ENCODE data around the gene KCNIP1.

- TF ChIP-seq CTCF (IDR thresholded peaks at IDR 0.05; ENCODE audit: control extremely low read depth in 1 of 3, insufficient read depth in 1 of 3, low read depth in 1 of 3, low read length in 3 of 3) = no peak
- TF ChIP-seq EP300 (IDR thresholded peaks at IDR 0.05; ENCODE audit: borderline replicate concordance in 1 of 2, low read depth in 2 of 2, low read length in 2 of 2) = no peak
- no peak for TF ChIP-seq POLR2A (IDR thresholded peaks at IDR 0.05; ENCODE audit: control extremely low read depth in 1 of 2, low read depth in 2 of 2, low read length in 2 of 2)
- no peak for TF ChIP-seq SUZ12 (IDR thresholded peaks at IDR 0.05; ENCODE audit: low read length)
- TF ChIP-seq ATF3 (IDR thresholded peaks at IDR 0.05; ENCODE audit: insufficient read depth, low read depth, low read length) = no peak
- TF ChIP-seq NRF1 (IDR thresholded peaks at IDR 0.05; ENCODE audit: low read depth, low read length) = no peak
- no peak for TF ChIP-seq EZH2 (IDR thresholded peaks at IDR 0.05; ENCODE audit: low read depth, low read length, severe bottlenecking)
These were observed 4.9 kb upstream of the KCNIP1 start for GRCh38 chr5:170498811-170499351.

Measured in H1 (cell line).